Breast epithelium (tissue), 3 donors: ENCODE data around the gene RSRC2.

ENCODE experiments used
- POLR2A ChIP-seq: fragments of 450-650 bp; IDR thresholded peaks from one replicate; pipeline ENCODE4 v1.6.1; 2016; ENCODE audit warnings: antibody characterized with exemption, mild to moderate bottlenecking, moderate library complexity
- TF ChIP-seq, protein P1 (sequence below), 3 donors: fragments of 450-650 bp; IDR thresholded peaks; one replicate each; pipeline ENCODE4 v1.5.1; 2016 to 2017; ENCODE audit warnings: antibody characterized with exemption in 3 of 3, mild to moderate bottlenecking in 3 of 3, moderate library complexity in 3 of 3

DNA sequence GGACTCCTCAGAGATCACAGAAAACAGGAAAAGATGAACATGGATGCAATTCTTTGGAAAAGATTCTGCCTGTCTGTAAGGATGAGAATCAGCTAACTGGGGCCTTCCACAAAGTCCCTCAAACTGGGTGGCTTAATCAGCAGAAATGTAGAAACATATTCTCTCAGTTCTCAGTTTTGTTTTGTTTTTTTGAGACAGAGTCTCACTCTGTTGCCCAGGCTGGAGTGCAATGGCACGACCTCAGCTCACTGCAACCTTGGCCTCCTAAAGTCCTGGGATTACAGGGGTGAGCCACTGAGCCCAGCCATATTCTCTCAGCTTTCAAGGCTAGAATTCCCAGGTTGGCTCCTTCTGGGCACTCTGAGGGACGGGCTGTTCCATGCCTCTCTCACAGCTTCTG, 66.1 kb downstream of the RSRC2 start:
- TF ChIP-seq, protein P1, sequence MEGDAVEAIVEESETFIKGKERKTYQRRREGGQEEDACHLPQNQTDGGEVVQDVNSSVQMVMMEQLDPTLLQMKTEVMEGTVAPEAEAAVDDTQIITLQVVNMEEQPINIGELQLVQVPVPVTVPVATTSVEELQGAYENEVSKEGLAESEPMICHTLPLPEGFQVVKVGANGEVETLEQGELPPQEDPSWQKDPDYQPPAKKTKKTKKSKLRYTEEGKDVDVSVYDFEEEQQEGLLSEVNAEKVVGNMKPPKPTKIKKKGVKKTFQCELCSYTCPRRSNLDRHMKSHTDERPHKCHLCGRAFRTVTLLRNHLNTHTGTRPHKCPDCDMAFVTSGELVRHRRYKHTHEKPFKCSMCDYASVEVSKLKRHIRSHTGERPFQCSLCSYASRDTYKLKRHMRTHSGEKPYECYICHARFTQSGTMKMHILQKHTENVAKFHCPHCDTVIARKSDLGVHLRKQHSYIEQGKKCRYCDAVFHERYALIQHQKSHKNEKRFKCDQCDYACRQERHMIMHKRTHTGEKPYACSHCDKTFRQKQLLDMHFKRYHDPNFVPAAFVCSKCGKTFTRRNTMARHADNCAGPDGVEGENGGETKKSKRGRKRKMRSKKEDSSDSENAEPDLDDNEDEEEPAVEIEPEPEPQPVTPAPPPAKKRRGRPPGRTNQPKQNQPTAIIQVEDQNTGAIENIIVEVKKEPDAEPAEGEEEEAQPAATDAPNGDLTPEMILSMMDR (IDR thresholded peaks at IDR 0.05): no peak
- no peak for TF ChIP-seq POLR2A
